BJ (cell line): Measurements from ENCODE around the gene WDCP. TPM values are rescaled to one million over a fixed set of nuclear protein-coding genes. Genes with fewer than 3 reads are reported as not detected.

Experiments used
- CTCF ChIA-PET: fragments of 350-600 bp; formaldehyde crosslinking; extraction: SDS; loops from one replicate; lab custom pipeline; 2021; ENCODE audit warnings: antibody characterized with exemption, inconsistent platforms; lab: Yijun Ruan, JAX
- POLR2A ChIA-PET: fragments of 300-600 bp; sonication (Branson Sonifier 250); formaldehyde crosslinking; extraction: SDS; loops from one replicate; lab custom pipeline; 2021; ENCODE audit warnings: antibody characterized with exemption; lab: Charles Lee
- DNase-seq: peaks from one replicate; pipeline ENCODE4 v3.0.0-alpha.2; 2011; ENCODE audit warnings: low read depth
- H3K27me3 ChIP-seq: 2 replicates; pipeline ENCODE4 v1.6.0; 2011; ENCODE audit warnings: low read length; ENCODE audit not compliant: control insufficient read depth, insufficient read depth
- H3K36me3 ChIP-seq: 2 replicates; pipeline ENCODE4 v1.5.1; 2011; ENCODE audit warnings: low read length; ENCODE audit not compliant: control insufficient read depth, insufficient read depth
- H3K4me3 ChIP-seq: 2 replicates; pipeline ENCODE4 v1.5.1; 2011; ENCODE audit warnings: low read depth, mild to moderate bottlenecking, control low read depth, low read length
- CTCF ChIP-seq: IDR thresholded peaks from 2 replicates; pipeline ENCODE4 v1.5.1; 2011; ENCODE audit warnings: low read depth, mild to moderate bottlenecking, control low read depth, inconsistent platforms, low read length, moderate library complexity; ENCODE audit not compliant: insufficient read depth
- polyA plus RNA-seq: library from polyadenylated mRNA; depleted of rRNA; stranded (reverse); fragments of >200 nt; gene quantifications from 2 replicates; pipeline ENCODE4 v1.2.3, GENCODE V29; 2011

The WDCP gene
- polyA plus RNA-seq, 1 experiment: 10.9 TPM

GRCh38 chr2:24052951-24053350 lies 5.8 kb upstream of the WDCP start:
- CTCF ChIA-PET: interaction anchor here (1.3 to 1.6 kb wide), 3 partner anchors 8 to 126 kb away, joined by 3 to 4 read pairs (median 3); partner anchors contain the start of gene ATAD2B
- TF ChIP-seq CTCF: no peak
- Histone ChIP-seq H3K4me3 (no peak overlapping the region), H3K36me3 (no peaks in the 10 kb centered on the region), H3K27me3 (no peaks in the 10 kb centered on the region)
- POLR2A ChIA-PET: no interaction called here
- no peak for DNase-seq

- H3K36me3 ChIP-seq: no peaks in the 10 kb centered on the region
- no peaks in the 10 kb centered on the region for H3K27me3 ChIP-seq
- ChIA-PET POLR2A (no interaction called here), CTCF (interaction anchor here (1.3 to 1.6 kb wide), 3 partner anchors 10 to 125 kb away, joined by 3 to 4 read pairs (median 3); partner anchors contain the start of gene ATAD2B)
- TF ChIP-seq CTCF: no peak
- DNase-seq: no peak
- no peak overlapping the region for H3K4me3 ChIP-seq
Observed at GRCh38 chr2:24051833-24052232, 4.6 kb upstream of the WDCP start.

GRCh38 chr2:24050041-24050979 lies 3.1 kb upstream of the WDCP start:
- no peaks in the 10 kb centered on the region for H3K27me3 ChIP-seq
- H3K36me3 ChIP-seq: no peaks in the 10 kb centered on the region
- ChIA-PET POLR2A (no interaction called here), CTCF (interaction anchor here (1.2 to 1.8 kb wide), 3 partner anchors 10 to 124 kb away, joined by 3 to 8 read pairs (median 5); partner anchors contain the start of gene ATAD2B)
- TF ChIP-seq CTCF: no peak
- H3K4me3 ChIP-seq: peak overlapping the region; percentile 75
- no peak for DNase-seq

GRCh38 chr2:24049485-24050021 lies 2.4 kb upstream of the WDCP start, which contains the start of gene FKBP1B:
FKBP1B (plus strand) TSS chr2:24049741; CDS start chr2:24049850, 109 bp downstream.
- CTCF ChIA-PET: interaction anchor here (1.2 to 1.8 kb wide), 3 partner anchors 11 to 123 kb away, joined by 3 to 8 read pairs (median 5); partner anchors contain the start of gene ATAD2B
- no peaks in the 10 kb centered on the region for H3K36me3 ChIP-seq

More at GRCh38 chr2:24049485-24050021, 2.4 kb upstream of the WDCP start, which contains the start of gene FKBP1B:
- TF ChIP-seq CTCF: no peak
- DNase-seq: peak; percentile 4
- POLR2A ChIA-PET: no interaction called here
- peak within 1 kb of the TSS; percentile 75 for H3K4me3 ChIP-seq
- H3K27me3 ChIP-seq: no peaks in the 10 kb centered on the region
